Measurements from ENCODE around the gene KCNE1.
"Not testable (repeated sequence)": the region's sequence is repeated elsewhere in the genome, so short reads cannot be mapped to it uniquely, and the experiment has no call there.

Gene KCNE1

GRCh38 chr21:34423805-34424204, 88.2 kb downstream of the KCNE1 start, which contains the start of gene SMIM34:
Gene SMIM34 (minus strand): TSS chr21:34423951. CDS start chr21:34423839, 112 bp downstream.
- FAIRE-seq; DNase-seq (ENCODE audit: insufficient read length, low spot score): not testable (repeated sequence)

GRCh38 chr21:34417448-34418077, 94.4 kb downstream of the KCNE1 start:
- not testable (repeated sequence) for FAIRE-seq; DNase-seq (ENCODE audit: insufficient read length, low spot score)

- FAIRE-seq: not testable (repeated sequence)
Measured at GRCh38 chr21:34407294-34407693, 104.7 kb downstream of the KCNE1 start.

GRCh38 chr21:34406676-34407075, 105.3 kb downstream of the KCNE1 start:
- FAIRE-seq; DNase-seq (ENCODE audit: insufficient read length, low spot score): not testable (repeated sequence)

More at GRCh38 chr21:34407294-34407693, 104.7 kb downstream of the KCNE1 start:
- DNase-seq (ENCODE audit: insufficient read length, low spot score): not testable (repeated sequence)

- not testable (repeated sequence) for FAIRE-seq; DNase-seq (ENCODE audit: insufficient read length, low spot score)
Measured at GRCh38 chr21:34406102-34406501, 105.9 kb downstream of the KCNE1 start.

GRCh38 chr21:34405686-34406085, 106.3 kb downstream of the KCNE1 start:
- FAIRE-seq; DNase-seq (ENCODE audit: insufficient read length, low spot score): not testable (repeated sequence)

GRCh38 chr21:34404742-34405141, 107.3 kb downstream of the KCNE1 start:
- FAIRE-seq; DNase-seq (ENCODE audit: insufficient read length, low spot score): not testable (repeated sequence)

- not testable (repeated sequence) for DNase-seq (ENCODE audit: insufficient read length, low spot score); FAIRE-seq
Measured at GRCh38 chr21:34400522-34400921, 111.5 kb downstream of the KCNE1 start.
